HepG2 (cell line): Measurements from ENCODE around the gene SLF1. TPM values are rescaled to one million over a fixed set of nuclear protein-coding genes. Genes with fewer than 3 reads are reported as not detected.

Source experiments
- NFE2 ChIP-seq: sonication (generic); formaldehyde crosslinking; IDR thresholded peaks from 2 replicates; pipeline ENCODE4 v1.4.0; 2020; ENCODE audit warnings: missing genetic modification reagents
- ZFP36L1 ChIP-seq: sonication (generic); formaldehyde crosslinking; IDR thresholded peaks from 2 replicates; pipeline ENCODE4 v1.8.0; 2022; ENCODE audit warnings: mild to moderate bottlenecking, missing genetic modification reagents, moderate library complexity
- ZNF546 ChIP-seq: sonication (generic); formaldehyde crosslinking; conservative IDR thresholded peaks from 2 replicates; pipeline ENCODE4 v1.8.1; 2023; ENCODE audit warnings: mild to moderate bottlenecking, missing genetic modification reagents
- ZNF678 ChIP-seq: sonication (generic); formaldehyde crosslinking; IDR thresholded peaks from 2 replicates; pipeline ENCODE4 v1.4.0; 2020; ENCODE audit warnings: mild to moderate bottlenecking, missing genetic modification reagents
- ZNF788 ChIP-seq: sonication (generic); formaldehyde crosslinking; IDR thresholded peaks from 2 replicates; pipeline ENCODE4 v1.5.0; 2020; ENCODE audit warnings: mild to moderate bottlenecking, missing genetic modification reagents, borderline replicate concordance
- polyA plus RNA-seq, 8 experiments: library from polyadenylated mRNA; depleted of rRNA in 3 of 8; stranded (reverse) in 7 of 8; unstranded in 1 of 8; fragments of >200 nt; fragmentation: Illumina TruSeq in 4 of 8; extraction: Trizol in 4 of 8; gene quantifications; 2 replicates each; pipeline versions ENCODE4 v1.2.1 to v1.2.3, GENCODE V29; 2011 to 2016; ENCODE audit warnings: low read depth in 4 of 8, missing spikeins in 1 of 8, mixed read lengths in 1 of 8; ENCODE audit not compliant: insufficient read depth in 1 of 8
- total RNA-seq, 5 experiments: library from RNA; depleted of rRNA; stranded (reverse); fragments of >200 nt; fragmentation: Illumina TruSeq; extraction: Trizol; gene quantifications; 2 replicates each; pipeline ENCODE4 v1.2.3, GENCODE V29; 2016; ENCODE audit warnings: low read depth in 1 of 5
- TF ChIP-seq, protein P1 (sequence below): sonication (generic); formaldehyde crosslinking; conservative IDR thresholded peaks from 2 replicates; pipeline ENCODE4 v1.5.0; 2020; ENCODE audit warnings: missing genetic modification reagents
- TF ChIP-seq, protein P2 (sequence below): sonication (generic); formaldehyde crosslinking; IDR thresholded peaks from 2 replicates; pipeline ENCODE4 v1.4.0; 2020; ENCODE audit warnings: missing genetic modification reagents, borderline replicate concordance
- TF ChIP-seq, protein P3 (sequence below): sonication (generic); formaldehyde crosslinking; IDR thresholded peaks from 2 replicates; pipeline ENCODE4 v1.5.0; 2020; ENCODE audit warnings: mild to moderate bottlenecking, missing genetic modification reagents, borderline replicate concordance
- TF ChIP-seq, protein P4 (sequence below): sonication (generic); formaldehyde crosslinking; IDR thresholded peaks from 2 replicates; pipeline ENCODE4 v1.4.0; 2020; ENCODE audit warnings: missing genetic modification reagents

SLF1 gene
- total and polyA plus RNA-seq, 2 of the 13 experiments (the other 11 are each of a cell fraction or from before 2014, with no cell fraction given) = 2.1 to 9.1 TPM

DNA sequence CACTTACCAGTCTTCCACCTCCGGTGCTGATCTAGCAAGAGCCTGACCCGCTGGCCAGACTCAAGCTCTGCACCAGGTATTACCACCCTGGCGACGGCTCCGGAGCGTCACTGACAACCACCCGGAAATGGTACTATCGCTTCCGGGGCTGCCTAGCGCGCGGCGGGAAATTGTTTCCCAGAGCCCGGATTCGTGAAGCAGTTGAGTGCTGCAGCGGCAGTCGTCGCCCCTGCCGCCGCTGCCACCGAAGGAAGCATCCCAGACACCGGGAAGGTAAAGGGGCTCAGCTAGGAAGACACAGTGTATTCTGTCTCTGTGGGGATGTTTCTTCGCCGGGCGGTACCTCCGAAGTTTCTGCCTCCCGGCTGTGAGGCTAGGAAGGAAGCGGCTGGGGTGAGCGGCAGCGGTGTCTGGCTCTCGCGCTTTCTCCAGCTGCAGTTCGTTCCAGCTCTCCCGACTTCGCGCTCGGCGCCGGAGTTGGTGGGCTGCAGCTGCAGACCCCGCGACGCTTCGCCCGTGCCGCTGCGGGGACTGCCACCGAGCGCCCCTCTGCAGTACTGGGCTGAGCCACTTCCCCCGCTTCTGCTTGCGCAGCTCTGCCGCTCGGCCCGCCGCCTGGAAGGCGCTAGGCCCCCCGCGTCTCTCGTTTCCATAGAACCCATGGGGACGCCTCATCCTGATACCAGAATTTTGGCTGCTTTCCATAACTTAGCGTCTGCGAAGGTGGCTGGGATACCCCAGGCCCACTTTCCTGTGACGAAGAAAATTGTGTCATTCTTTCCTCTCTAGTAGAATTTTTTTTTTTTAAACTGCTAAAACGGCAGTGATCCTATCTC is at the start of gene SLF1, which contains the start of gene KIAA0825 (continued):
- TF ChIP-seq ZFP36L1 (CRISPR knock-in tag) (0 out of 2 replicates have a peak, but pooled peaks have one; percentile 87), ZNF678 (CRISPR knock-in tag) (no peak), ZNF546 (CRISPR knock-in tag) (0 out of 2 replicates have a peak, but pooled peaks have one; percentile 54), ZNF788 (CRISPR knock-in tag) (peak; percentile 30; the same call in 1 of the 2 replicates), NFE2 (CRISPR knock-in tag) (no peak)
- TF ChIP-seq, protein P1, sequence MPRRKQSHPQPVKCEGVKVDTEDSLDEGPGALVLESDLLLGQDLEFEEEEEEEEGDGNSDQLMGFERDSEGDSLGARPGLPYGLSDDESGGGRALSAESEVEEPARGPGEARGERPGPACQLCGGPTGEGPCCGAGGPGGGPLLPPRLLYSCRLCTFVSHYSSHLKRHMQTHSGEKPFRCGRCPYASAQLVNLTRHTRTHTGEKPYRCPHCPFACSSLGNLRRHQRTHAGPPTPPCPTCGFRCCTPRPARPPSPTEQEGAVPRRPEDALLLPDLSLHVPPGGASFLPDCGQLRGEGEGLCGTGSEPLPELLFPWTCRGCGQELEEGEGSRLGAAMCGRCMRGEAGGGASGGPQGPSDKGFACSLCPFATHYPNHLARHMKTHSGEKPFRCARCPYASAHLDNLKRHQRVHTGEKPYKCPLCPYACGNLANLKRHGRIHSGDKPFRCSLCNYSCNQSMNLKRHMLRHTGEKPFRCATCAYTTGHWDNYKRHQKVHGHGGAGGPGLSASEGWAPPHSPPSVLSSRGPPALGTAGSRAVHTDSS (CRISPR knock-in tag) = no peak
- TF ChIP-seq, protein P2, sequence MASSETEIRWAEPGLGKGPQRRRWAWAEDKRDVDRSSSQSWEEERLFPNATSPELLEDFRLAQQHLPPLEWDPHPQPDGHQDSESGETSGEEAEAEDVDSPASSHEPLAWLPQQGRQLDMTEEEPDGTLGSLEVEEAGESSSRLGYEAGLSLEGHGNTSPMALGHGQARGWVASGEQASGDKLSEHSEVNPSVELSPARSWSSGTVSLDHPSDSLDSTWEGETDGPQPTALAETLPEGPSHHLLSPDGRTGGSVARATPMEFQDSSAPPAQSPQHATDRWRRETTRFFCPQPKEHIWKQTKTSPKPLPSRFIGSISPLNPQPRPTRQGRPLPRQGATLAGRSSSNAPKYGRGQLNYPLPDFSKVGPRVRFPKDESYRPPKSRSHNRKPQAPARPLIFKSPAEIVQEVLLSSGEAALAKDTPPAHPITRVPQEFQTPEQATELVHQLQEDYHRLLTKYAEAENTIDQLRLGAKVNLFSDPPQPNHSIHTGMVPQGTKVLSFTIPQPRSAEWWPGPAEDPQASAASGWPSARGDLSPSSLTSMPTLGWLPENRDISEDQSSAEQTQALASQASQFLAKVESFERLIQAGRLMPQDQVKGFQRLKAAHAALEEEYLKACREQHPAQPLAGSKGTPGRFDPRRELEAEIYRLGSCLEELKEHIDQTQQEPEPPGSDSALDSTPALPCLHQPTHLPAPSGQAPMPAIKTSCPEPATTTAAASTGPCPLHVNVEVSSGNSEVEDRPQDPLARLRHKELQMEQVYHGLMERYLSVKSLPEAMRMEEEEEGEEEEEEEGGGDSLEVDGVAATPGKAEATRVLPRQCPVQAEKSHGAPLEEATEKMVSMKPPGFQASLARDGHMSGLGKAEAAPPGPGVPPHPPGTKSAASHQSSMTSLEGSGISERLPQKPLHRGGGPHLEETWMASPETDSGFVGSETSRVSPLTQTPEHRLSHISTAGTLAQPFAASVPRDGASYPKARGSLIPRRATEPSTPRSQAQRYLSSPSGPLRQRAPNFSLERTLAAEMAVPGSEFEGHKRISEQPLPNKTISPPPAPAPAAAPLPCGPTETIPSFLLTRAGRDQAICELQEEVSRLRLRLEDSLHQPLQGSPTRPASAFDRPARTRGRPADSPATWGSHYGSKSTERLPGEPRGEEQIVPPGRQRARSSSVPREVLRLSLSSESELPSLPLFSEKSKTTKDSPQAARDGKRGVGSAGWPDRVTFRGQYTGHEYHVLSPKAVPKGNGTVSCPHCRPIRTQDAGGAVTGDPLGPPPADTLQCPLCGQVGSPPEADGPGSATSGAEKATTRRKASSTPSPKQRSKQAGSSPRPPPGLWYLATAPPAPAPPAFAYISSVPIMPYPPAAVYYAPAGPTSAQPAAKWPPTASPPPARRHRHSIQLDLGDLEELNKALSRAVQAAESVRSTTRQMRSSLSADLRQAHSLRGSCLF = 0 out of 2 replicates have a peak, but pooled peaks have one; percentile 53
- TF ChIP-seq, protein P3, sequence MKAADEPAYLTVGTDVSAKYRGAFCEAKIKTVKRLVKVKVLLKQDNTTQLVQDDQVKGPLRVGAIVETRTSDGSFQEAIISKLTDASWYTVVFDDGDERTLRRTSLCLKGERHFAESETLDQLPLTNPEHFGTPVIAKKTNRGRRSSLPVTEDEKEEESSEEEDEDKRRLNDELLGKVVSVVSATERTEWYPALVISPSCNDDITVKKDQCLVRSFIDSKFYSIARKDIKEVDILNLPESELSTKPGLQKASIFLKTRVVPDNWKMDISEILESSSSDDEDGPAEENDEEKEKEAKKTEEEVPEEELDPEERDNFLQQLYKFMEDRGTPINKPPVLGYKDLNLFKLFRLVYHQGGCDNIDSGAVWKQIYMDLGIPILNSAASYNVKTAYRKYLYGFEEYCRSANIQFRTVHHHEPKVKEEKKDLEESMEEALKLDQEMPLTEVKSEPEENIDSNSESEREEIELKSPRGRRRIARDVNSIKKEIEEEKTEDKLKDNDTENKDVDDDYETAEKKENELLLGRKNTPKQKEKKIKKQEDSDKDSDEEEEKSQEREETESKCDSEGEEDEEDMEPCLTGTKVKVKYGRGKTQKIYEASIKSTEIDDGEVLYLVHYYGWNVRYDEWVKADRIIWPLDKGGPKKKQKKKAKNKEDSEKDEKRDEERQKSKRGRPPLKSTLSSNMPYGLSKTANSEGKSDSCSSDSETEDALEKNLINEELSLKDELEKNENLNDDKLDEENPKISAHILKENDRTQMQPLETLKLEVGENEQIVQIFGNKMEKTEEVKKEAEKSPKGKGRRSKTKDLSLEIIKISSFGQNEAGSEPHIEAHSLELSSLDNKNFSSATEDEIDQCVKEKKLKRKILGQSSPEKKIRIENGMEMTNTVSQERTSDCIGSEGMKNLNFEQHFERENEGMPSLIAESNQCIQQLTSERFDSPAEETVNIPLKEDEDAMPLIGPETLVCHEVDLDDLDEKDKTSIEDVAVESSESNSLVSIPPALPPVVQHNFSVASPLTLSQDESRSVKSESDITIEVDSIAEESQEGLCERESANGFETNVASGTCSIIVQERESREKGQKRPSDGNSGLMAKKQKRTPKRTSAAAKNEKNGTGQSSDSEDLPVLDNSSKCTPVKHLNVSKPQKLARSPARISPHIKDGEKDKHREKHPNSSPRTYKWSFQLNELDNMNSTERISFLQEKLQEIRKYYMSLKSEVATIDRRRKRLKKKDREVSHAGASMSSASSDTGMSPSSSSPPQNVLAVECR = peak; percentile 99
- TF ChIP-seq, protein P4, sequence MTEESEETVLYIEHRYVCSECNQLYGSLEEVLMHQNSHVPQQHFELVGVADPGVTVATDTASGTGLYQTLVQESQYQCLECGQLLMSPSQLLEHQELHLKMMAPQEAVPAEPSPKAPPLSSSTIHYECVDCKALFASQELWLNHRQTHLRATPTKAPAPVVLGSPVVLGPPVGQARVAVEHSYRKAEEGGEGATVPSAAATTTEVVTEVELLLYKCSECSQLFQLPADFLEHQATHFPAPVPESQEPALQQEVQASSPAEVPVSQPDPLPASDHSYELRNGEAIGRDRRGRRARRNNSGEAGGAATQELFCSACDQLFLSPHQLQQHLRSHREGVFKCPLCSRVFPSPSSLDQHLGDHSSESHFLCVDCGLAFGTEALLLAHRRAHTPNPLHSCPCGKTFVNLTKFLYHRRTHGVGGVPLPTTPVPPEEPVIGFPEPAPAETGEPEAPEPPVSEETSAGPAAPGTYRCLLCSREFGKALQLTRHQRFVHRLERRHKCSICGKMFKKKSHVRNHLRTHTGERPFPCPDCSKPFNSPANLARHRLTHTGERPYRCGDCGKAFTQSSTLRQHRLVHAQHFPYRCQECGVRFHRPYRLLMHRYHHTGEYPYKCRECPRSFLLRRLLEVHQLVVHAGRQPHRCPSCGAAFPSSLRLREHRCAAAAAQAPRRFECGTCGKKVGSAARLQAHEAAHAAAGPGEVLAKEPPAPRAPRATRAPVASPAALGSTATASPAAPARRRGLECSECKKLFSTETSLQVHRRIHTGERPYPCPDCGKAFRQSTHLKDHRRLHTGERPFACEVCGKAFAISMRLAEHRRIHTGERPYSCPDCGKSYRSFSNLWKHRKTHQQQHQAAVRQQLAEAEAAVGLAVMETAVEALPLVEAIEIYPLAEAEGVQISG (CRISPR knock-in tag) = peak; percentile 90
